Astrocyte (in vitro differentiated cells and primary cell): ENCODE measurements around the gene KLF9. TPM values are rescaled to one million over a fixed set of nuclear protein-coding genes. Genes with fewer than 3 reads are reported as not detected.

Experiments used
- DNase-seq: peaks from one replicate; pipeline ENCODE4 v3.0.0-alpha.2; 2010; ENCODE audit warnings: low read depth
- FAIRE-seq: peaks from 2 replicates; lab custom pipeline; 2011; peaks lifted over from hg19 to GRCh38; lab: Jason Lieb, UNC
- H2AFZ ChIP-seq: 2 replicates; pipeline ENCODE4 v1.6.0; 2012; ENCODE audit warnings: low read depth, low read length, inconsistent platforms
- H3K27ac ChIP-seq: 2 replicates; pipeline ENCODE4 v1.5.1; 2011; ENCODE audit warnings: low read depth, low read length, inconsistent platforms
- H3K27me3 ChIP-seq: 2 replicates; pipeline ENCODE4 v1.6.0; 2011; ENCODE audit warnings: low read length, inconsistent platforms; ENCODE audit not compliant: insufficient read depth
- H3K36me3 ChIP-seq: 2 replicates; pipeline ENCODE4 v1.5.1; 2011; ENCODE audit warnings: low read length, inconsistent platforms; ENCODE audit not compliant: insufficient read depth
- H3K4me1 ChIP-seq: 2 replicates; pipeline ENCODE4 v1.5.1; 2011; ENCODE audit warnings: low read length, inconsistent platforms; ENCODE audit not compliant: insufficient read depth
- H3K4me2 ChIP-seq: 2 replicates; pipeline ENCODE4 v1.6.0; 2012; ENCODE audit warnings: low read length, inconsistent platforms
- H3K4me3 ChIP-seq: 2 replicates; pipeline ENCODE4 v1.5.1; 2011; ENCODE audit warnings: low read depth, mild to moderate bottlenecking, low read length, inconsistent platforms; ENCODE audit not compliant: insufficient read depth
- H3K79me2 ChIP-seq: 2 replicates; pipeline ENCODE4 v1.6.0; 2012; ENCODE audit warnings: mild to moderate bottlenecking, low read length, inconsistent platforms; ENCODE audit not compliant: insufficient read depth
- H3K9ac ChIP-seq: 2 replicates; pipeline ENCODE4 v1.6.0; 2012; ENCODE audit warnings: mild to moderate bottlenecking, low read length, inconsistent platforms
- H3K9me3 ChIP-seq: 2 replicates; pipeline ENCODE4 v1.5.1; 2012; ENCODE audit warnings: low read depth, mild to moderate bottlenecking, low read length, inconsistent platforms; ENCODE audit not compliant: insufficient read depth
- H4K20me1 ChIP-seq: 2 replicates; pipeline ENCODE4 v1.6.0; 2012; ENCODE audit warnings: low read length, inconsistent platforms; ENCODE audit not compliant: insufficient read depth
- H3K27ac Mint-ChIP-seq: one replicate; pipeline ENCODE4 v1.8.0; 2021; ENCODE audit warnings: mild to moderate bottlenecking, mixed read lengths; ENCODE audit not compliant: unreplicated experiment
- H3K27me3 Mint-ChIP-seq: one replicate; pipeline ENCODE4 v1.8.0; 2021; ENCODE audit warnings: low read depth, mixed read lengths; ENCODE audit not compliant: unreplicated experiment
- H3K36me3 Mint-ChIP-seq: one replicate; pipeline ENCODE4 v1.8.0; 2021; ENCODE audit warnings: low read depth, mixed read lengths; ENCODE audit not compliant: unreplicated experiment
- H3K4me1 Mint-ChIP-seq: one replicate; pipeline ENCODE4 v1.8.0; 2021; ENCODE audit warnings: low read depth, mixed read lengths; ENCODE audit not compliant: unreplicated experiment
- H3K4me3 Mint-ChIP-seq: one replicate; pipeline ENCODE4 v1.8.0; 2021; ENCODE audit warnings: mild to moderate bottlenecking, moderate library complexity, mixed read lengths; ENCODE audit not compliant: unreplicated experiment
- H3K9me3 Mint-ChIP-seq: one replicate; pipeline ENCODE4 v1.8.0; 2021; ENCODE audit warnings: mild to moderate bottlenecking, mixed read lengths; ENCODE audit not compliant: unreplicated experiment
- CTCF ChIP-seq: IDR thresholded peaks from 2 replicates; pipeline ENCODE4 v1.5.1; 2011; ENCODE audit warnings: low read depth, mild to moderate bottlenecking, inconsistent platforms, low read length, moderate library complexity; ENCODE audit not compliant: insufficient read depth
- EZH2 ChIP-seq: IDR thresholded peaks from 2 replicates; pipeline ENCODE4 v1.6.1; 2012; ENCODE audit warnings: mild to moderate bottlenecking, low read length, inconsistent platforms; ENCODE audit not compliant: insufficient read depth
- total RNA-seq: library from RNA; stranded (reverse); gene quantifications from 2 replicates; pipeline ENCODE4 v1.2.1, GENCODE V29; 2021

Gene KLF9
- total RNA-seq, 1 donor from 2014 or later, result 4.9 TPM

DNA sequence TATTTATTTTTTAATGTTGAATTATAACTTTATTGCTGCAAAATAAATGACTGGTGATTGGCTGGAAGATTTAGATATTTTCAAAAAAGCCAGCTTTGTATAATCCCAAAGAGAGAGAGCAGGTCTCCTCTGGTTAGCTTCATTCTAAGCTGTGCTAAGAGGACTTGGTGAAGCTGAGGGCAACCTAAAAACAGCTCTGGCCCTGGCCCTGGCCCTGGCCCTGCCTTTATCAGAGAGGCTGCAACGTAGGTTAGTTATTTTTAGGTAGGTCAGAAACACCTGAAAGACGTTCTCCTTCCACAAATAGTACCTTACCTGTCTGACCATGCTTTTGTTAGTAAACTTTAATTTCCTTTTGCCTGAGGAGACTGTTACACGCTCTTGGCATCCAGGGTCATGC lies 58.7 kb downstream of the KLF9 start:
- Mint-ChIP-seq H3K4me3 (no peak overlapping the region), H3K9me3 (peaks cover 1% of the 10 kb centered on the region), H3K4me1 (no peaks in the 10 kb centered on the region), H3K36me3 (no peaks in the 10 kb centered on the region), H3K27me3 (no peaks in the 10 kb centered on the region), H3K27ac (no peak overlapping the region)
- Histone ChIP-seq H3K9ac (no peak overlapping the region), H2AFZ (no peak overlapping the region), H3K4me3 (no peak overlapping the region), H3K79me2 (no peaks in the 10 kb centered on the region), H4K20me1 (no peaks in the 10 kb centered on the region), H3K9me3 (no peaks in the 10 kb centered on the region), H3K36me3 (peaks cover 9% of the 10 kb centered on the region), H3K27ac (no peak overlapping the region), H3K4me2 (no peak overlapping the region), H3K4me1 (no peaks in the 10 kb centered on the region), H3K27me3 (no peaks in the 10 kb centered on the region)
- TF ChIP-seq EZH2 (no peak), CTCF (no peak)
- FAIRE-seq, result no peak
- DNase-seq, result no peak

DNA sequence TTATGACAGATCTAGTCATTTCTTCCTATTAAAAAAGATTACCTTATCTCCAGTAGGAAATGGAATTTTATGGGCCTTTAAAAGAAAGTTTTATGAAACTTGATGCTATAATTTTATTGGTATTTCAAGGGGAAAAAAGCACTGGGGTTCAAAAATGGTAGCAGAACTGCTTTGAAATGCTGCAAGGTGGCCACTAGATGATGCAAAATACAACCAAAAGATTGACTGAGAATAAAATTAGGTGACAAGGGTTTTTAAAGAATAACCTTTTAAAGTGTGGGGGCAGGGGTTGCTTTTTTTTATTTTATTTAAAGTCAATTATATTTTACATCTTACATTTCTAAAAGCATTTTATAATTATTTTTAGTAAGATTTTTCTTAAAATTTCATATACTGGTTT lies 61.7 kb downstream of the KLF9 start:
- no peaks in the 10 kb centered on the region for H3K4me1 ChIP-seq
- no peak overlapping the region for H3K4me2 ChIP-seq
- no peak overlapping the region for H2AFZ ChIP-seq
- no peak overlapping the region for H3K4me3 Mint-ChIP-seq
- H4K20me1 ChIP-seq, result no peaks in the 10 kb centered on the region
- no peak overlapping the region for H3K4me3 ChIP-seq
- no peak overlapping the region for H3K9ac ChIP-seq
- no peak overlapping the region for H3K27ac ChIP-seq
- no peaks in the 10 kb centered on the region for H3K36me3 Mint-ChIP-seq
- DNase-seq (no peak), FAIRE-seq (no peak)
- no peaks in the 10 kb centered on the region for H3K9me3 ChIP-seq
- peaks cover 20% of the 10 kb centered on the region for H3K36me3 ChIP-seq
- H3K27ac Mint-ChIP-seq, result no peak overlapping the region
- H3K79me2 ChIP-seq, result no peaks in the 10 kb centered on the region
- no peaks in the 10 kb centered on the region for H3K27me3 Mint-ChIP-seq
- H3K9me3 Mint-ChIP-seq, result peaks cover 1% of the 10 kb centered on the region
- no peaks in the 10 kb centered on the region for H3K4me1 Mint-ChIP-seq
- TF ChIP-seq CTCF (peak; percentile 28), EZH2 (no peak)
- no peaks in the 10 kb centered on the region for H3K27me3 ChIP-seq

DNA sequence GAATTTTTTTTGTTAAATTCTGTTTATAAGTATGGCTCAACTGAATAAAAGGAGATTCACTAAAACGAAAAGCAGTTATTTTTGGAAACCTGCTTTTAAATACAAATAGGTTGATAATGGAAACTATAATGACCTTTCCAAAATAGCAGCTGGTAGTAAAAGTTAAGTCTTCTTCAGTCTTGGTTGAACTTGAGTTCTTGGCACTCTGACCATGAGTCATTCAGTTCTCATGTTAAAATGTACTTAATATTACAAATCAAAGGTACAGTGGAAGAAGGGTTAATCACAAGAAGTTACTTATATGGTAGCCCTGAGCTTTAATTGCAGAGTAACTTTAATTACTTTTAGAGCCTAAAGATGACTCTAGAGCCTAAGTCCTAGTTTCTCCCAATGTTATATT lies 62.1 kb downstream of the KLF9 start:
- Mint-ChIP-seq H3K36me3 (no peaks in the 10 kb centered on the region), H3K9me3 (no peaks in the 10 kb centered on the region), H3K27ac (no peak overlapping the region), H3K4me1 (no peaks in the 10 kb centered on the region), H3K4me3 (no peak overlapping the region), H3K27me3 (no peaks in the 10 kb centered on the region)
- H3K9me3 ChIP-seq, result no peaks in the 10 kb centered on the region
- no peak overlapping the region for H3K9ac ChIP-seq
- H3K27me3 ChIP-seq, result no peaks in the 10 kb centered on the region
- no peak overlapping the region for H2AFZ ChIP-seq
- DNase-seq, result peak; percentile 60
- no peak overlapping the region for H3K4me2 ChIP-seq
- no peaks in the 10 kb centered on the region for H3K79me2 ChIP-seq
- H3K4me1 ChIP-seq, result no peaks in the 10 kb centered on the region
- no peaks in the 10 kb centered on the region for H4K20me1 ChIP-seq
- TF ChIP-seq CTCF (no peak), EZH2 (no peak)
- no peak overlapping the region for H3K4me3 ChIP-seq
- H3K36me3 ChIP-seq, result peaks cover 21% of the 10 kb centered on the region
- no peak overlapping the region for H3K27ac ChIP-seq
- FAIRE-seq, result no peak
